Astrocyte of the spinal cord (primary cell): ENCODE measurements around the gene UIMC1.

ENCODE experiments used
- DNase-seq: peaks from one replicate; pipeline ENCODE4 v3.0.0; 2011; ENCODE audit warnings: low read depth, low spot score
- H3K4me3 ChIP-seq: 2 replicates; pipeline ENCODE4 v1.5.1; 2011; ENCODE audit warnings: low read depth, mild to moderate bottlenecking, low read length, moderate library complexity
- in situ Hi-C: cut with HindIII; loops from 2 replicates; pipeline ENCODE4 v1.10.0; 2017; ENCODE audit warnings: low sequenced_read_pairs
- TF ChIP-seq, protein P1 (sequence below): IDR thresholded peaks from 2 replicates; pipeline ENCODE4 v1.5.1; 2012; ENCODE audit warnings: low read depth, mild to moderate bottlenecking, low read length, inconsistent platforms

Gene UIMC1

DNA sequence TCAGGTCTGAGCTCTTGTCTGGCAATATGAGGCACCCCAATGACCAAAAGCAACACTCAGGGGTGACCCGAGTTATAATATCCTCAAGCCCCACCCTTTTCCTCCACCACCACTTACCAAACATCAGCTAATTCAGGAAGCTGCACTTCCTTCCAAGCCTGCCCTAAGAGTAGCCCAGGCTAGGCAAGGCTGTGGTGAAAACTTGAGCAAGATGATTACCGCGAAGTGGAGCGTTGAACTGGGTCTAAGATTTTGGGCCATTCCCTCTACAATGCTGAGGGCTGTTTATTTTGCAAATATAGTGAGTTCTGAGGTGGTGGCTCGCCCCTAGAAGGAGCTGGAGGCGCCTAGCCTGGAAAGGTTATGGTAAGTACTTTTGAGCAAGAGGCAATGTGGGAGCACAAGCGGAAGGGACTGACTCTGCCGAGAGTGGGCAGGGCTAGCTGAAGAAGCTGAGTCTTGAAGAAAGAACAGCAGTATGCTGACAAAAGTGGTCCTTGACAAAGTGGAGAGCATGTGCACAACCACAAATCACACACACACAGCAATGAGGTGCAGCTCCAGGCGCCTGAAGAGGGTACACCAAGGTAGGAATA is 107.2 kb downstream of the UIMC1 start, which contains the start of gene HK3:
Gene HK3, minus strand, starts transcription at position 51 of the 596 bp plus-strand sequence. CDS start 3,187 bp downstream, outside the sequence.
- DNase-seq: no peak
- in situ Hi-C loops: no loop called here
- TF ChIP-seq, protein P1, sequence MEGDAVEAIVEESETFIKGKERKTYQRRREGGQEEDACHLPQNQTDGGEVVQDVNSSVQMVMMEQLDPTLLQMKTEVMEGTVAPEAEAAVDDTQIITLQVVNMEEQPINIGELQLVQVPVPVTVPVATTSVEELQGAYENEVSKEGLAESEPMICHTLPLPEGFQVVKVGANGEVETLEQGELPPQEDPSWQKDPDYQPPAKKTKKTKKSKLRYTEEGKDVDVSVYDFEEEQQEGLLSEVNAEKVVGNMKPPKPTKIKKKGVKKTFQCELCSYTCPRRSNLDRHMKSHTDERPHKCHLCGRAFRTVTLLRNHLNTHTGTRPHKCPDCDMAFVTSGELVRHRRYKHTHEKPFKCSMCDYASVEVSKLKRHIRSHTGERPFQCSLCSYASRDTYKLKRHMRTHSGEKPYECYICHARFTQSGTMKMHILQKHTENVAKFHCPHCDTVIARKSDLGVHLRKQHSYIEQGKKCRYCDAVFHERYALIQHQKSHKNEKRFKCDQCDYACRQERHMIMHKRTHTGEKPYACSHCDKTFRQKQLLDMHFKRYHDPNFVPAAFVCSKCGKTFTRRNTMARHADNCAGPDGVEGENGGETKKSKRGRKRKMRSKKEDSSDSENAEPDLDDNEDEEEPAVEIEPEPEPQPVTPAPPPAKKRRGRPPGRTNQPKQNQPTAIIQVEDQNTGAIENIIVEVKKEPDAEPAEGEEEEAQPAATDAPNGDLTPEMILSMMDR: no peak
- H3K4me3 ChIP-seq: no peak within 1 kb of the TSS

DNA sequence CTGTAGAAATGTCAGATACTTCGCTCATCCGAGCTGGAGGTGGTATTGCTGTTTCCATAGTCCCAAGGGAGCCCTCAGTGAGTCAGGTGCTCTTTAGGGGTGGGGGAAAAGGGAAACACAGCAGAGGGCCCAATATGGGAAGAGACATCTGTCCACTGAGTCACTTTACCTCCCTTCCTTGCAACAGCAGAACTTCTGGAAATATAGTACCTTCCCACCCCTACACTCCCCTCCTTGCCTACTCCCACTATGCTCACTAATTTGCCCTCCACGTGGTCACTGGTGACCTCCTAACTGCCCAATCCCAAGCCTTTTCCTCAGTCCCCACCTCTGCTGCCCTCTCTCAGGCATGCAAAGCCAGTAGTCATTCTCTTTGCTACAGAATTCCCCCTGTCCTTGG is 109.3 kb downstream of the UIMC1 start:
- in situ Hi-C loops: no loop called here

DNA sequence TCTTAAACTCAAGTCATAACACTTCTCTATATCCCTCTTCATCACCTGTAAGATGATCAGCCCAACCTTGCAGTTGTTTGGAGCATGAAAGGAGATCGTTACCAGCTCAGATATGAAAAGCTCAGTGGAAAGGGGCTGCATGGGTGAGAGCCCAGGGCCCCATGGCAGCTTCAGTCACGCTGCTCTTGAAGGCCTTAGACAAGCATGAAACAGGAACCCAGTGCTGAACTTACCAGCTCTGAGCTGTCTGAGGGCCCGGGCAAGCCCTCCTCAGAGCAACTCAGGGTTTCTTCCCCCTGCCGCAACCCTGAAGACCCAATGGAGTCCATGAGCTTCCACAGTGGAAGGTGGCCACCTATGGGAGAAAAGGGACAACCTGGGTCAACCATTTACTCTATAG is 110.7 kb downstream of the UIMC1 start:
- DNase-seq: no peak
- H3K4me3 ChIP-seq: no peak overlapping the region
- in situ Hi-C loops: no loop called here
- TF ChIP-seq, protein P1: no peak

More for the DNA sequence above, 109.3 kb downstream of the UIMC1 start:
- no peak for DNase-seq
- H3K4me3 ChIP-seq: no peak overlapping the region
- TF ChIP-seq, protein P1: no peak

DNA sequence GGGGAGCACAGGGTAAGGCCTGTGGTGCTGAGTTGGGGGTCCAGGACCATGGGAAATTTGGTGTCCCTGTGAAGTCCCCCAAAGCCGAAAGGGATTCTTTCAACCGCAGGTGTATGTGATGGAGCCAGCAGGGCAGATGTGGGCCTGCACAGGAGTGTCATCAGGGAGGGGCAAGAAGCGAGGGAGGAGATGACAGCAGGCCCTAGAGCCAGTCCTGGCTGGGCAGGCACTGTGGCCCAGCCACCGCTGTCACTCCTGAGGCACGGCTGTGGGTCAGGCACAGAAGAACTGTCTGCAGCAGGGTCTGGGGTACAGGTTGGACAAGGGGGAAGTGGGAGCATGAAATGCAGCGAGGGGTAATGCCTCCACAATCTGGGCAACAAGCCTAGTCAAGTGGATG is 112.3 kb downstream of the UIMC1 start:
- in situ Hi-C loops: no loop called here
- TF ChIP-seq, protein P1: no peak
- DNase-seq: no peak
- H3K4me3 ChIP-seq: no peak overlapping the region

DNA sequence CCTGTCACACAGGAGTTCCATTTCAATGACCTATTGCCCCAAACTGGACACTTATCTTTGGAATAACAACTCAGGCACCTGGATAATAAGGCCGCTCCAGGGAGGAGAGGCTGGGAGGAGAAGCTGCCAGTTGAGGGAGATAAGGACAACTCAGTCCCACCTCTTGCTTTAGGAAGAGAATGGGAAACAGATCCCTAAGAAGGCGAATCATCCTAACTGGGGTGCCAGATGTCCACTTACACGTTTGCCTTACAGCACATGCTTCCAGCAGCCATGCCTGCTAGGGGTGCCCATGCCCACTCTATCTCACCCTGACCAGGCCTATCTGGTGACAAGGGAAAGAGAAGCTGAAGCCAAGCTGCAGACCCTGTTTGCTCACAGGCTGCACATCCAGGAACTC is 113.9 kb downstream of the UIMC1 start:
- in situ Hi-C loops: no loop called here
- TF ChIP-seq, protein P1: no peak
- no peak overlapping the region for H3K4me3 ChIP-seq
- no peak for DNase-seq

DNA sequence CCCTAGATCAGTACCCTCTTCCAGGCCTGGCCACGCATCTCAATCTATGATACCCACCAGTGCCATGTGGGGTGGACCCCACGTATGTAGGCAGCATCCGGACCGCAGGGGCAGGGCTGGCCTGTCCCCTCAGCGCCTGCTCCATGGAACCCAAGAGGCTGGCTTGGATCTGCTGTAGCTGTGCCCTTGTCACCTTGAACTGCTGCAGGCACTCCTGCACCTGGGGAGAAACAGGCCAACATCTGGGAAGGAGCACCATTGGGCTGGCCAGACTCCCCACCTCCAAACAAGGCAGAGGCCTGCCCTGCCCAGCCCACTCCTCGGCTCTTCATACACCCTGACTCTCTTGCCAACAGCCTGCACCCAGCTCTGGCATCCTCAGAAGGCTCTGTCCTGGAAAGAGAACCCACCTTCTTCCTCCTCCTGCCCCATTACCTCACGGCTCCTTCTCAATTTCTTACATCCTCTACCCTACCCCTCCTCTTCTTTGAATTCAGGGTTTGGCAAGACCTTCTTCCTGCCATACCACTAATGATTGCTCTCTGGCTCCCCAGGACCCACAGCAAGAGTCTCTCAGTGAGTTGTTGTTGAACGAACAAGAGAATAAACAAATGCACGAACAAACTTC is 115.1 kb downstream of the UIMC1 start:
- no peak for DNase-seq
- in situ Hi-C loops: no loop called here
- TF ChIP-seq, protein P1: no peak
- H3K4me3 ChIP-seq: no peak overlapping the region
